HS-5 (cell line): ENCODE data around the gene MEDAG.
"Not testable (repeated sequence)": the region's sequence is repeated elsewhere in the genome, so short reads cannot be mapped to it uniquely, and the experiment has no call there.

Source experiments
- DNase-seq: peaks from one replicate; pipeline ENCODE4 v3.0.0-alpha.2; 2012; ENCODE audit warnings: low read depth

The MEDAG gene

DNA sequence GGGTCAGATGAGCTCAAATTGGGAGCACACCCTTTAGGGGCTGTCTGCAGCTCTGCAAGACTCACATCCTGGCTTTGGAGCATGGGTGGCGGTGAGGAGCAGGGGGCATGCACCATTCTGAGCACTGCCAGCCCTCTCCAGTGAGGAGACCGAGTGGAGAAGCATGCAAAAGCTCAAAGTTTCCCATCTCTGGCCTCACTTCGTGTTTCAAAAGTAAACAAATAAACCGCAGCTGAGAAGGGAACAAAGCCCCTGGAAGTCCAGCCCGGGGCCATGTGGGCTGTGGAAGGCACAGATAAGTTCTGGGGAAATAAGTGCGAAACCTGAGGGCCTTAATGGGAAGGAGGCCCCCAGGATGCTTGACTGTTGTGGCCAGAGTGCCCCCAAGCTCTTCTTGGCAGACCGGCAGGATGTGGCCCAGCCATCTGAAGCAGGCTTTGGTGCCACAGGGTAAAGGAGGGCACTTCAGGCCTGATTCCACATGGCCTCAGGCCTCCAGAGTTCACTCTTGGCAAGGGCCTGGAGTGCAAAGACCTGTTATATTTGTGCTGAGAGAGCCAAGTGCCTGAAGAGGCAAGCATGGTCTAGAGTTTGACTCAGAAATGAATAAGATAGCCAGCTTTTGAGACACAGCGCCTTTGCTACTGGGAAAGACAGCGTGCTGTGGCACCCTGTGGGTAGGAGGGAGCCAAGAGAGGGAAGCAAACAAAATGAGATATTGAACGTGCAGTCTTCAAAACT lies 1.2 kb downstream of the MEDAG start:
- no peak for DNase-seq

DNA sequence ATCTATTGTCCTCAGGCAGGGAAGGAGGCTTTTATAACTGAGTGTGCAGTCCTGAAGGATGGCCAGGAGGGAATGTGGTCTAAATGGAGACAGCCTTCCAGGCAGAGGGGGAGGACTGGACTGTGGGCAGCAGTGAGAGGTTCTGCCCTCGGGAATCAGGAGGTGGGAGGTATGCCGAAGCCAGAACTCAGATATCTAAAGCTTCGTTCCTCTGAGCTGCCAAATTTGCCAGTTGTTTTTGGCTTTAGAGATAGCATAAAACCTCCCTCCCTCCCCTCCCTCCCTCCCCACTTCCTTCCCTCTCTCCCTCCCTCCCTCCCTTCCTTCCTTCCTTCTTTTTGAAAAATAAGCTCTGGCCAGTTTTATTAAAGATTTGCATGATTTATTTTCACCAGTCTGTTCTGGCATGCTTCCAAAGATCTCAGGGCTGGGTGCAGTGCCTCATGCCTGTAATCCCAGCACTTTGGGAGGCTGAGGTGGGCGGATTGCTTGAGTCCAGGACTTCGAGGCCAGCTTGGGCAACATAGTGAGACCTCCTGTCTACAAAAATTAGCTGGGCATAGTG lies 2.4 kb downstream of the MEDAG start:
- DNase-seq = no peak

- DNase-seq = no peak
These were observed 4.6 kb downstream of the MEDAG start for GRCh38 chr13:30910676-30911075.

DNA sequence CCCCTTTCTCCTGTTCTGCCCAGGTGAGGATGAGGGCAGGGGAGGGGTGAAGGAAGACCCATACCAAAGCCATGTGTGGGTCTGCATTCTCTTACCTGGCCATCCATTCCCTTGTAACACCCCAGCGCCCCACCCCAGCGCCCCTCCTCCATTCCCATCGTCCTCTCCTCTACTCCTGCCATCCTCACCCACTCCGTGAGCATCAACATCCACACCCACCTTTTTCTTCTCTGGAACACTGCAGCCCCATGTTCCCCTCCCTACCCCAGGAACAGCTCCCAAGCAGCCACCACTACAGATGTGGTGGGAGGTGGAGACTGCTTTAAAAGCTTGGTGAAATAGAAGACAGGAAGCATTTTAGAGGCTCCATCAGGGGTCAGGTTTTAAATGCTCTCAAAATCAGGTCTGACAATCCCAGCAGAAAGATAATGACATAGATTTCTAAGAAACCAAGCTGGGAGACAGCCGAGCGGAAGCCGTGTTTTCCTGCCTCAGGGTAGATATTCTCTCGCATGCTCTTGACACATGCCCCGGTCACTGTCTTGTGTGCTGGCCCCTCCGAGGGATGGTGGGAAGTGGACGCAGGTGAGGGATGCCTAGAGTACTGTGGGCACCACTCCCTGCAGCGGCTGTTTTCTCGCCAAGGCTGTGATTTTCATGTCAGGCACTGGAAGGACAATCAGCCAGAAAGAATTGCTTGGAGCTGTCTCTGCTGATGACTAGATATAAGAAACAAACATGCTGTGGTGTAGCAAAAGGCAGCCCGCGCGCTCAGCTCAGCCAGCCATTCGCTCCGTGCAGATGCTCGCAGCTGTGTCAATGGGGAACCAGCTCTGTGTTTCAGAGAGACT lies 9.8 kb downstream of the MEDAG start:
- no peak for DNase-seq

- no peak for DNase-seq
These were observed 10.9 kb downstream of the MEDAG start for GRCh38 chr13:30916991-30917390.

DNA sequence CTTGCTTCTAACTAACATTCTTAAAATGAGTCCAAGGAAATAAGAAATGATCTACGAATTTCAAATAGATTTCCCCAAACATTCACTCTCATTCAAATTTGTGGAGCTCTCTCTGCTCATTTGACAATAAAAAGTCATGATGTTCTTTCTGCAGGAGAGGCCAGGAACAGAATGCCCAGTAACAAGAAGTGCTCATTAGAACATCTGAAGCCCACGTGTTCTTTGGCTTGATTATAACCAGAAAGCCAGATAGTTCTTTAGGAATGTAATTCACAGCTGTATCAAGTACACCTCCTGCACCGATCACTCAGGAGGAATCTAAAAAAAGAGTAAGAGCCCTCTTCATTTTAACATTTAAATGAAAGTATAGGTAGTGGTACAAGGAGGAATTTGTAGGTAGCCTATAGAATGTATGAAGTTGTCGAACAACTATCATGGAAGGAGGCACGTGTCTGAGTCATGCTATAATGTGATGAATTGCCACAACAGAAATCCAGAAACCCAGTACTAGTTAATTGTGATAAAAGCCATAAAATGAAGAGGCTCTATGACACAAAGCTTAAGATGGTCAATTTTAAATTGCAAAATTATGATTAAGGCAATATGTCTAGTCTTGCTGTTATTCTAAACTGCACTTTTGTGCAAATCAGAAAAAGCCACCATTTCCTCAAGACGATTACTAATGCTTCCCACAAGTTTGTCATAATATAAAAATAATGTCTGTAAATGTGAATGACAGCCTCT lies 12.8 kb downstream of the MEDAG start:
- DNase-seq = no peak

GRCh38 chr13:30920162-30920909 lies 14.3 kb downstream of the MEDAG start:
- DNase-seq = no peak

- no peak for DNase-seq
These were observed 17.3 kb downstream of the MEDAG start for GRCh38 chr13:30923418-30923817.

DNA sequence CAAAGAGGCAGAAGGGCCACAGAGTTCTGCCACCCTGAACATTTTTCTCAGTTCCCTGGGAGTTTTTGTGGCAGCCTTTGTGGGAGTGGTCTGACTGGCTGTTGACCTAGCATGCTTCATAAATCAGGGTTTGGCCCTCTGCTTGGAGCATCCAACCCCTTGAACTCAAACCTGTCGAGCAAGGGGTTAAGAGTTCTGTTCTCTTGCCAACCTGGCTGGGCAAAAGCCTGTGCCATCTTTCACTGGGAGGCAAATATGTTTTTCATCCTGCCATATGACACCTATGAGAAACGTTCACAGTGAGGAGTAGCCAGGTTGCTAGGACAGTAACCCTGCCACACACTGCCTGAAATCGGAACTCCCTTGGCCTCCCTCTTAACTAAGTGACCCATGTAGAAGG lies 18.6 kb downstream of the MEDAG start:
- DNase-seq = no peak

GRCh38 chr13:30925429-30925828 lies 19.4 kb downstream of the MEDAG start:
- DNase-seq = no peak

GRCh38 chr13:30926781-30927180 lies 20.7 kb downstream of the MEDAG start:
- DNase-seq = no peak

- DNase-seq = not testable (repeated sequence)
These were observed 21.1 kb downstream of the MEDAG start for GRCh38 chr13:30927188-30927587.

DNA sequence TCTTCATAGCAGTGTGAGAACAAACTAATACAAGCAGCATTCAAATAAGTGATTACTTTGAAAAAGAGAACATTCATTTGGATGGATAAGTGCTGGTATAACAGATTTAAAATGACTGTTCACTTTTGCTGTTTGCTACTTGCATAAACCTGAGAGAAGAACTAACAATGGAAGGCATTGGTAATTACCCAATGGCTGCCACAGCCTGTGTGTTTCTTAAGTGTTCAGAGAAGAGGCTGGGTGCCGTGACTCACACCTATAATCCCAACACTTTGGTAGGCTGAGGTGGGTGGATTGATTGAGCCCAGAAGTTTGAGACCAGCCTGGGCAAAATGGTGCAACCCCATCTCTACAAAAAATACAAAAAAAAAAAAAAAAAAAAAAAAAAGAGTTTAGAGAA lies 21.5 kb downstream of the MEDAG start:
- no peak for DNase-seq

GRCh38 chr13:30928978-30929377 lies 22.9 kb downstream of the MEDAG start:
- DNase-seq = no peak

DNA sequence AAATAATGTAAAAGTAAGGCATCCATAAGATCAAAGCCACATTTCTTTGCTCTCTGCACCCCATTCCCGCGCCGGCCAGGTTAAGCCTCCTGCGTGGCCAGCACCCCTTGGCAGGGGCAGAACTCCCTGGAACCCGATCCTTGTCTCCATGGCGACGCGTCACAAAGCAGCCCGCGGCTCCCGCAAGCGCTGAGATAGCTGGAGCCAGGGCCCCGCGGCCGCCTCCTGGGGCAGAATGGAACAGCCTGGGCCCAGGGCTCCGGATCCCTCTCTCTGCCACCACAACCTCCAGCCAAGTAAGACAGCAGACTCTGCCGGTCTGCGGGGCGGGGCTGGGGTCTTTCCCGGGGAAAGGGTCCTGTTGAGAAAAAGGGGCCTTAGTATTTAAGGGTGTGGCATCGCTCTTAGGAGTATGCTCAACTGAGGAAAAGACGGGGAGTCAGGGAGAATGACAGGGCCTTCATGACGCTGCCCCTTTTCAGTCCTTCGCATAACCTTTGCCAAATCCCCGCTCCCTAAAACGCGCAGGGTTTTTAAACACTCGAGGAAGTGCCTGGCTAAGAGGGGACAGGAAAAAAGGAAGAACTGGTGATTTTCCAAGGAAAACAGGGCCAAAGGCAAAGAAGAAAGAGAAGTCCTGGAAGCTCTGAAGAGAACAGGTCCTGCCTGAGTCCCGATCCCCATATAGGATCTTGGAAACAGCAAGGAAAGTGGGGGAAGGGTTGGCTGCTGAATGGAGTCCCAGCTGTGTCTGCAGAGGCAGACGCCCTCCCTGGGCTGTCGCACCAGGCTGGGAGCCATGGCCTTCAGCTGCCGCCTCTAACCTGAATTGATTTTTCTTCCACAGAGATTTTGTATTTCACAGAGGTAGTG lies 26.6 kb downstream of the MEDAG start, which contains the start of gene TEX26:
Gene TEX26 (plus strand): TSS at position 176 of the 873 bp plus-strand sequence. CDS start 60 bp downstream, at position 236.
- no peak for DNase-seq

DNA sequence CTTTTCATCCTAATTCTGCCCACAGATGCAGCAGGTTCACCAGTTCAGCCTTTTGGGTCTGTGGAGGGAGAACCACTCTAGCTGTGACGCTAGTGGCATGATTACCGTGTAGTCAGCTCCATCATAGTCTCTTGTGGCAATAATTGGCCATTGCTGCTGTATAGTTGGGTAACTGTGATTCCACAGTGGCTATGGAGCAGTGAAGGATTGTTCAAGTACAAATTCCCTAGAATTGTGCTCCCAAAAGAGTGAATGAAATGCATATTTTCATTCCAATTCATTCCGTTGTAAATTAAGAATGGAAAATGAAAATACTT lies 27.2 kb downstream of the MEDAG start:
- DNase-seq = no peak

DNA sequence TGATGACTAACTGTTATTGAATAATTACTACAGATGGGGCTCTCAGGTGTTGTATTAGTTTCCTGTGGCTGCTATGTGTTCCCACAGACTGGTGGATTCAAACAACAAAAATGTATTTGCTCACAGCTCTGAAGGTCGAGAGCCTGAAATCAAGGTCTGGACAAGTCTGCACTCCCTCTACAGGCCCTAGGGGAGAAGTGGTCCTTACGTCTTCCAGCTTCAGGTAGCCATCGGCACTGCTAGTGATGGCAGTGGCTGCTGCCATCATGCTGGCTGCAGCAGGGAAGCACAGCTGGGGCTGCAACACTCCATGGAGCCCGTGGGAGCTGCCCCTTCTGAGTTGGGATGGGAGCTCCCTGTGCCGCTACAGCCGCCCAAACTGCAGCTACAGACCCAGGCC lies 28.3 kb downstream of the MEDAG start:
- no peak for DNase-seq

GRCh38 chr13:30934803-30935202 lies 28.7 kb downstream of the MEDAG start:
- DNase-seq = no peak

GRCh38 chr13:30936971-30937370 lies 30.9 kb downstream of the MEDAG start:
- DNase-seq = no peak

- DNase-seq = no peak
These were observed 37.8 kb downstream of the MEDAG start for GRCh38 chr13:30943881-30944280.
